ENCODE results near the gene EMC9. TPM values are rescaled to one million over a fixed set of nuclear protein-coding genes. Genes with fewer than 3 reads are reported as not detected.

EMC9 gene
- 25.3 TPM for total RNA-seq (ENCODE audit: insufficient read depth, low replicate concordance)

- peak; percentile 100 for DNase-seq (ENCODE audit: low spot score)
Observed at GRCh38 chr14:24141097-24141880, at the start of gene EMC9. Gene EMC9 (minus strand): TSS chr14:24141591. CDS start chr14:24141304, 287 bp downstream.

GRCh38 chr14:24190416-24190815 lies 49.0 kb upstream of the EMC9 start:
- no peak for DNase-seq (ENCODE audit: low spot score)

GRCh38 chr14:24189460-24189859 lies 48.1 kb upstream of the EMC9 start:
- DNase-seq (ENCODE audit: low spot score) = no peak

- DNase-seq (ENCODE audit: low spot score) = no peak
Observed at GRCh38 chr14:24189059-24189375, 47.6 kb upstream of the EMC9 start.

GRCh38 chr14:24188251-24189058 lies 47.1 kb upstream of the EMC9 start, which contains the start of gene IPO4:
Gene IPO4 (minus strand): TSS chr14:24188816. CDS start chr14:24188787, 29 bp downstream.
- peak; percentile 98 for DNase-seq (ENCODE audit: low spot score)

- DNase-seq (ENCODE audit: low spot score) = no peak
Observed at GRCh38 chr14:24187539-24187915, 46.1 kb upstream of the EMC9 start.

- no peak for DNase-seq (ENCODE audit: low spot score)
Observed at GRCh38 chr14:24186831-24187538, 45.6 kb upstream of the EMC9 start.

- no peak for DNase-seq (ENCODE audit: low spot score)
Observed at GRCh38 chr14:24185741-24186140, 44.4 kb upstream of the EMC9 start.

- DNase-seq (ENCODE audit: low spot score) = no peak
Observed at GRCh38 chr14:24185026-24185425, 43.6 kb upstream of the EMC9 start.

- no peak for DNase-seq (ENCODE audit: low spot score)
Observed at GRCh38 chr14:24184104-24184970, 42.9 kb upstream of the EMC9 start.

GRCh38 chr14:24183014-24183481 lies 41.7 kb upstream of the EMC9 start:
- DNase-seq (ENCODE audit: low spot score) = no peak

GRCh38 chr14:24182110-24182882 lies 40.9 kb upstream of the EMC9 start:
- DNase-seq (ENCODE audit: low spot score) = no peak

- no peak for DNase-seq (ENCODE audit: low spot score)
Observed at GRCh38 chr14:24181371-24182077, 40.1 kb upstream of the EMC9 start.

- no peak for DNase-seq (ENCODE audit: low spot score)
Observed at GRCh38 chr14:24179961-24180796, 38.8 kb upstream of the EMC9 start.

- DNase-seq (ENCODE audit: low spot score) = no peak
Observed at GRCh38 chr14:24179294-24179960, 38.0 kb upstream of the EMC9 start.

- no peak for DNase-seq (ENCODE audit: low spot score)
Observed at GRCh38 chr14:24178399-24179178, 37.2 kb upstream of the EMC9 start.

GRCh38 chr14:24177891-24178290 lies 36.5 kb upstream of the EMC9 start:
- no peak for DNase-seq (ENCODE audit: low spot score)

All from umbilical cord (tissue), 2 donors.